ENCODE measurements around the gene PFDN1. TPM values are rescaled to one million over a fixed set of nuclear protein-coding genes. Genes with fewer than 3 reads are reported as not detected.

The PFDN1 gene
- total RNA-seq, 1 donor from 2014 or later = 68.1 TPM

- intact Hi-C loops (cut with micrococcal nuclease) = no loop called here
- DNase-seq (no peak), ATAC-seq (no peak)
These were observed 28.7 kb upstream of the PFDN1 start for GRCh38 chr5:140331638-140332037.

GRCh38 chr5:140329739-140330481 is 27.0 kb upstream of the PFDN1 start:
- intact Hi-C loops (cut with micrococcal nuclease) = no loop called here
- DNase-seq (no peak), ATAC-seq (peak; percentile 54)

DNA sequence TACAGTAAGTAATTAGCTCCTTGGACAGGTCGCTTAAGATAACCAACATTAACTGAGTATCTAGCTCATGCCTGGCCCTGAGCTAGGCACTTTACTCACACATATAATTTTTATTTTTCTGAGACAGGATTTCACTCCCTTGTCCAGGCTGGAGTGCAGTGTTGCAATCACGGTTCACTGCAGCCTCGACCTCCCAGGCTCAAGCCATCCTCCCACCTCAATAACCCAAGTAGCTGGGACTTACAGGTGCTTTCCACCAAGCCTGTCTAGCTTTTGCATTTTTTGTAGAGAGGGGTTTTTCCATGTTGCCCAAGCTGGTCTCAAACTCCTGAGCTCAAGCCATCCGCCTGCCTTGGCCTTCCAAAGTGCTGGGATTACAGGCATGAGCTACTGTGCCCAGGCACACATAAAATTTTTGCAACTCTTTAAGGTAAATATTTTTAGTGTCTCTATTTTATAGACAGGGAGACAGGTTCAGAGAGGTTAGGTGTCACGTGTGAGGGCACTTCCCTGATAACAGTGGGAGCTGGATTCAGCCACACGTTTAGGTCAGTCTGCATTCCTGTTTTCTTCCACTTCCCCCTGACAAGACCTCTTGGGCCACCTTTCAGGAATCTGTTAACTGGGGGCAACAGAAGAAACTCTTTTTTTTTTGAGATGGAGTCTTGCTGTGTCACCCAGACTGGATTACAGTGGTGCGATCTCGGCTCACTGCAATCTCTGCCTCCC is 25.3 kb upstream of the PFDN1 start:
- DNase-seq (no peak), ATAC-seq (no peak)
- intact Hi-C loops (cut with micrococcal nuclease) = no loop called here

DNA sequence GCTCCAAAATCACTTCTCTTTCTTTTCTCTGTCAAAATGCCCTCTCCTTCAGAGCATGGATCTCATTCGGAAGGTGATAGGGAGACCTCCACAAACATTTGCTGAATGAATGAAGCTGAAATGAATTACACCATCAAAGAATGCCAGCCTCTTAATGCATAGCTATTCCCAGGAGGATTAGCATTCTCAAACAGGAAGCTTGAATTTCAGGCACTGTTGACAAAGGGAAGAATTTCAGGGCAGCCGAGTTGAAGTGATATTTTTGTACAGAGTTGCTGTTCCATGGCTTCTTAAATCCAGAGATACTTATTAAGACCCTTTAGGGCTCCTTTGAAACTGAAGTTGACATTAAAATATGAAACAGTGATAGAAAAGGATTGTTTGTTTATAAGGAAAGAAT is 24.7 kb upstream of the PFDN1 start:
- intact Hi-C loops (cut with micrococcal nuclease) = no loop called here
- ATAC-seq = no peak

GRCh38 chr5:140325486-140325885 is 22.6 kb upstream of the PFDN1 start:
- ATAC-seq (no peak), DNase-seq (no peak)
- intact Hi-C loops (cut with micrococcal nuclease) = no loop called here

More for the DNA sequence above, 24.7 kb upstream of the PFDN1 start:
- DNase-seq = no peak

- DNase-seq (no peak), ATAC-seq (no peak)
- intact Hi-C loops (cut with micrococcal nuclease) = no loop called here
These were observed 21.8 kb upstream of the PFDN1 start for GRCh38 chr5:140324617-140325241.

DNA sequence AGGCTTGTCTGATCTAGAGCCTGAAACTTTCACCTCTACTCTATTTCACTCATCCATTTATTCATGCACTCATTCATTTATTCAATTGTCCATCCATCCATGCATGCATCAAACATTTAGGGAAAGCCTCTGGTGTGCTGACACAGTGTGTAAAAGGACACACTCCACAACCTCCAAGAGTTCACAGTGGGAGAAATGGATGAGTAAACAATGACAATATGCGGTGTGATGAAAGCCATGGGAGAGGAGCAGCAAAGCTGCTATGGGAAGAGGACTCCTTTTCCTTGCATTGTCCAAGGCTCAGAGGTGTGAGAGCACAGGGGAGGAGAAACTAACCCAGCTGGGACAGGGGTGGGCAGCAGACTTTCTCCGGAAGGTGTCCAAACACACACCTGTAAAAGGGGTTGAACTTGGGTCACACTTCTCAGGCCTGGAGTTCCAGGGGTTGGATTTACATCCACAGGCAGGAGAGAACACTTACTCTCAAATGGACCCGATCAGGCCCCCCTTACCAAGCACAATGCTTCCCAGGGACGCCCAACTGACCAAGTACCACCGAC is 21.2 kb upstream of the PFDN1 start:
- ATAC-seq (no peak), DNase-seq (no peak)
- intact Hi-C loops (cut with micrococcal nuclease) = no loop called here

DNA sequence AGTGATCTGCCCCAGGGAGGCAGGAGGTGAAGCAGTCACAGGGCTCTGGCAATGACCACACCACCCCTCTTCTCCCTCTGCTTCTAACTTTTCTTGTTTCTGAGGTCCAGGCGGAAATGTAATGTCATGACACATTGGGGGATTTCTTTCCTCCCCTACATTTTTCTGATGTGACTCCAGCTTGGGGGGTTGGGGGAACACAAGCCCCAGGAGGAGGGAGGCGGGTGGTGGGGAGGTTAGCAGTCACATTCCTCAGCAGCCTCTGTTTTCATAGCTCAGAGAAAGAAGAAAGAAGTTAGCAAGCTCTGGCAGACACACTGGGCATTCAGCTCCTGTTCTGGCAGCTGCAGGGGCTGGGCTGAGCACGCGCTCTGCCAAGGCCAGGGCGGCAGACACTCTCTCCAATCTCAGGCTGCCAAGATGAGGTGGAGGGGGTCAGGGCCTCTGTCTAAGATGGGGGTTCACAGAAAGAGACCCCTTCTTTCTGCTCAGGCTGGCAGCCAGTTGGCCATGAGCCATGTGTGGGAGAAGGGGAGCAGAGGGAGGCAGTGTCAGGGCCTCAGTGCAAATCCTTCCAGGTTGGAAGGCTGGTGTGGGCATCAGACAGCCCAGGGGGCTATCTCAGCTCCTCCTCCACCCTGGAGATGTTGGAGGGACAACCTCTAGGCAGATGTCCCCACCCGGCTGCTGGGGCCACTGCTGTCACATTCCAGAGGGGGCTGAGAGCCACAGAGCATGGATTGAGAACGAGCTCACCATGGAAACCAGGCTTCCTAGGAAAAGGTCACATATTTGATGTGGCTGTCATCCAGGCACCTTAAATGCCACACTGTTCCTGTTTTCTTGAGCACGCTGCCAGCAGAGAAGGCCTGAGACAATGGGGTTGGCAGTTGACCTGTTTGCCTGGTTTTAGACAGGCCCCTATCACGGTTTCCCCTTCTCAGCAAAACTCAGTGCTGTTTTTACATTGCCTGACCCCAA is 20.1 kb upstream of the PFDN1 start:
- ATAC-seq = peak; percentile 84
- intact Hi-C loops (cut with micrococcal nuclease) = no loop called here
- DNase-seq = peak; percentile 63

DNA sequence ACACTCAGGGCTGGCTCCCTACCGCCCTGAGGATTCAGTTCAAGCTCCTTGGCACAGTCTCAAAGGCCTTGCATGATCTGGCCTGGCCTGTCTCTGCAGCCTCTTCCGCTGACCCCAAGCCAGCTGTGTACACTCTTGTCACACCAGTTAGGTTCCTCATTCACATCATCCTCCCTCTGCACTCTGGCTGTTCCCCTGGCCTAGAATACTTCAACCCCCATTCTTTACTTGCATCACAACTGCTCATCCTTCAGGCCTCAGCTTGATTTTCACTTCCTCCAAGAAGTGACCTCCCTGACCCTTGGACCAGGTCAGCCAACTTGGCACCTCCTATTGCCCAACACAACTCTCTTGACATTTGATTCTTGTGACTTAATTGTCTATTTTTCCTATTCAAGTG is 18.9 kb upstream of the PFDN1 start:
- intact Hi-C loops (cut with micrococcal nuclease) = no loop called here
- ATAC-seq (peak; percentile 67), DNase-seq (peak; percentile 70)

DNA sequence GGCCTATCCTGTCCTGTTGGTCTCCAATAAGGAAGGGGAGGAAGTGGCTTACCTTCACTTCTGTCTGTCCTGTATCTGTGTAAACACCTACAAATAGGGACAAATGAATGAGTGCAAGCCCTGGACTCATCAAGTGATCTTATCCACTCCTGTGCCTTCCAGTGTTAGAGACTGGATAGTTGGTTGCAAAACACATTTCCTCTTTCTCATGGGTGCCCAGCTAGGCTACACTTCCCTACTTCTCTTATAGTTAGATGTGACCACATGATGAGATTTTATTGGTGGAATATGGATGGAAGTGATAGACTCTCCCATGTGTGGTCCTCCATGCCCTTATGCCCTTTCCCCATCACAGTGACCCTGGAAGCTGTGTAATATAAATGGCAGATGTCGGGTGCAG is 16.9 kb upstream of the PFDN1 start:
- no peak for DNase-seq
- ATAC-seq = no peak
- intact Hi-C loops (cut with micrococcal nuclease) = no loop called here

DNA sequence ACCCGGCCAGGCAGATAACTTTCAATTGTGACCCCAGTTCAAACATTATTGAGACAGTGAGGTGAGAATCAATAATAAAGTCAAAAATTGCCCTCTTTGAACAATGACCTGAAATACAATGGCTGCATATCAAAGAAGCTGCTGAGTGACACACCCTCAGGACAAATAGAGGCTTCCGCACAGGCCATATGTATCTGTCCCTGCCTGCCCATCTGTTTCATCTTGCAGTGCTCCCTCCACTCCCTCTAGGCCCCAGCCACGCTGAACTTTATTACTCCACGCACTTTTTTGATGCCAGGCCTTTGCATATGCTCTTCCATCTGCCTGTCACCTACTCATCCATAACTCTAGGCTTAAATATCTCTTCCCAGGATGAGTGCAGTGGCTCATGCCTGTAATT is 15.9 kb upstream of the PFDN1 start:
- DNase-seq = no peak
- intact Hi-C loops (cut with micrococcal nuclease) = no loop called here
- no peak for ATAC-seq

- DNase-seq = no peak
- ATAC-seq = no peak
- intact Hi-C loops (cut with micrococcal nuclease) = no loop called here
These were observed 15.0 kb upstream of the PFDN1 start for GRCh38 chr5:140317859-140318258.

DNA sequence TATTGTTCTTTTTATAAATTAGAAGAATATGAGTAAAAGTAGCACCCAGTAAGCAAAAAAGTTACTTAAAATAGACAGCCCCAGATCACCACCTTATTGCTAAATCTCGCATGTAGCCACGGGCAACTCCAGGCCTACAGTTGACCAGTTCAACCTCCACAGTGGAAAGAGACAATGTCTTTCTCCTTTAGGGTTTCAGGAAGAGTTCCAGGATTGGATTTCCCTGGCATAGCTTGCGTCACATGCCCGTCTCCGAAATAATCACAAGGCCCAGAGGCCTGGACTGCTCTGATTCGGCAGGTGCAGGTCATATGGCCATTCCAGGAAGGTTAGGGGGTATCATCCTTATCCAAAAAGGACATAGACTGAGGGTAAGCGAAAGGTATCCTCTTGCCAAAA is 9.9 kb upstream of the PFDN1 start:
- ATAC-seq (peak; percentile 29), DNase-seq (no peak)
- intact Hi-C loops (cut with micrococcal nuclease) = no loop called here

GRCh38 chr5:140312067-140312790 is 9.3 kb upstream of the PFDN1 start:
- DNase-seq (no peak), ATAC-seq (peak; percentile 71)
- intact Hi-C loops (cut with micrococcal nuclease) = no loop called here

DNA sequence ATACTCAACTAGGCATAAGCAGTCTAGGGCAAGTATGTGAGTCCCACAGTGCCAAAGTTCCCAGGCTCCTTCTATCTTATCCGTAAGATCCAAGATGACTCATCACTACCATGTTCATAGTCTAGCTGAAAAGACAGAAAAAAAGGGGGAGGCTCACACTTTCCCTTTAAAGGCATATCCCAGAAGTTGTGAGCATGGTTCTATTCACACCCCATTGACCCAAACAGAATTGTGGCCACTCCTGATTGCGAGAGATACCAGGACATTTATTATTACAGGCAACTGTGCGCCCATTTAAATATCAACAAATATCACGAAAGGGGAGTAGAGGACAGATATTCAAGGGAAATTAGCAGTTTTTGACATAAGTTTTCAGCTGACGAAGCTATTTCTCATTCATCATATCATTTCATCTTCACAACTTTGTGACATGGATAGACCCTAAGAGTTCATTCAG is 8.1 kb upstream of the PFDN1 start:
- DNase-seq (no peak), ATAC-seq (peak; percentile 10)
- intact Hi-C loops (cut with micrococcal nuclease) = no loop called here

DNA sequence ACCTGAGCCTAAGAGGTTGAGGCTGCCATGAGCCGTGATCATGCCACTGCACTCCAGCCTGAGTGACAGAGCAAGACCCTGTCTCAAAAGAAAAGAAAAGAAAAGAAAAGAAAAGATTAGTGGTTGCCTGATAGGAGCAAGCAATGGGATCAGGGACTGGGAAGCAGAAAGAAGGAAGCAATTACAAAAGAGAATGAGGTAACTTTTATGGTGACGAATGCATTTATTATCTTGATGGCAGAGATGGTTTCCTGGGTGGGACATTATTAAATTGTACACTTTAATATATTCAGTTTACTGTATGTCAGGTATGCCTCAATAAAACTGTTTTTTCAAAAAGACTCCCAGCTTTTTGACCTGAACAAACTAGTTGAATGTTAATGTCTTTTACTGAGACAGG is 7.5 kb upstream of the PFDN1 start:
- no peak for ATAC-seq
- DNase-seq = no peak
- intact Hi-C loops (cut with micrococcal nuclease) = no loop called here

- intact Hi-C loops (cut with micrococcal nuclease) = no loop called here
- no peak for DNase-seq
- no peak for ATAC-seq
These were observed 6.9 kb upstream of the PFDN1 start for GRCh38 chr5:140309706-140310249.

DNA sequence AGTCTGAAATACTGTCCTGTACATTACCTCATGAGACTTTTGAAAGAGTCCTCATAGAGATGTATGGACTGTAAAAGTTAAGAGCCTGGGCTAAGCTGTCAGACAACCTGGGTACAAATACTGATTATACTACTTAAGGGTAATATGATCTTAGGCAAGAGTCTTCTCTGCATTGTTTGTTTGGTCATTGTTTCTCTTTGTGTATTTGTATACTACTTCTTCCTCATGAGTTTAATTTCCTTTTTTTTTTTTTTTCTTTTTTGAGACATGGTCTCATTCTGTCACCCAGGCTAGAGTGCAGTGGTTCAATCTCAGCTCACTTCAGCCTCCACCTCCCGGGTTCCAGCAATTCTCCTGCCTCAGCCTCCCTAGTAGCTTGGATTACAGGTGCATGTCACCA is 2.6 kb upstream of the PFDN1 start:
- ATAC-seq (no peak), DNase-seq (no peak)
- intact Hi-C loops (cut with micrococcal nuclease) = no loop called here

Data from left ventricle myocardium superior (tissue), 1 donor.